Ovary (tissue), 9 donors: Measurements from ENCODE around the gene NDC80. TPM values are rescaled to one million over a fixed set of nuclear protein-coding genes. Genes with fewer than 3 reads are reported as not detected.

Experiments used
- DNase-seq, 5 donors: peaks; one replicate each; pipeline ENCODE4 v3.0.0-alpha.2; 2019 to 2020
- H3K27ac ChIP-seq, 2 donors: fragments of 200-600 bp; one replicate each; pipeline versions ENCODE4 v1.5.1 to v1.8.0; 2019 to 2022
- H3K27me3 ChIP-seq: fragments of 200-600 bp; one replicate; pipeline ENCODE4 v1.8.0; 2022
- H3K36me3 ChIP-seq: fragments of 200-600 bp; sonication (generic); one replicate; pipeline ENCODE4 v1.5.1; 2019
- H3K4me1 ChIP-seq: one replicate; pipeline ENCODE4 v1.8.1; 2013; ENCODE audit warnings: mild to moderate bottlenecking, moderate library complexity; ENCODE audit not compliant: insufficient read depth
- H3K4me3 ChIP-seq: fragments of 200-600 bp; sonication (generic); one replicate; pipeline ENCODE4 v1.5.1; 2017
- H3K9me3 ChIP-seq, 2 donors: fragments of 200-600 bp in 1 of 2; sonication (generic) in 1 of 2; one replicate each; pipeline versions ENCODE4 v1.5.1 to v1.8.1; 2013 to 2019; ENCODE audit warnings: mild to moderate bottlenecking in 1 of 2, moderate library complexity in 1 of 2
- CTCF ChIP-seq, 3 donors: fragments of 450-650 bp in 2 of 3; fragments of 200-600 bp in 1 of 3; IDR thresholded peaks; one replicate each; pipeline versions ENCODE4 v1.5.1 to v1.8.0; 2016 to 2022; ENCODE audit warnings: antibody characterized with exemption in 3 of 3, mild to moderate bottlenecking in 1 of 3
- EP300 ChIP-seq: sonication (generic); formaldehyde crosslinking; IDR thresholded peaks from one replicate; pipeline ENCODE4 v1.6.1; 2017; ENCODE audit warnings: antibody characterized with exemption
- POLR2A ChIP-seq: fragments of 450-650 bp; IDR thresholded peaks from one replicate; pipeline ENCODE4 v1.6.1; 2017; ENCODE audit warnings: antibody characterized with exemption, mild to moderate bottlenecking, moderate library complexity
- whole genome bisulfite sequencing, 3 donors: extraction: QIAGEN DNeasy Blood & Tissue Kit in 1 of 3; methylation state at CpG; one replicate each; pipeline versions ENCODE4 v1.1.5 to v1.1.7; 2013 to 2017; 5-methylcytosine and 5-hydroxymethylcytosine counted together
- intact Hi-C, 4 donors: fragments of 100-400 bp; cut with DNase I; formaldehyde crosslinking; loops; one replicate each; pipeline versions ENCODE4 v1.11.0 to v1.15.1; 2022 to 2023
- polyA plus RNA-seq, 2 donors: library from polyadenylated mRNA; stranded (reverse); fragments of 200-250 nt in 1 of 2; fragments of 350-450 nt in 1 of 2; fragmentation: Illumina TruSeq in 1 of 2; extraction: RNeasy Lipid Tissue Mini Kit (QIAGEN cat#74804) in 1 of 2; gene quantifications; one replicate each; pipeline ENCODE4 v1.2.3, GENCODE V29; 2013 to 2014
- total RNA-seq, 7 donors: library from RNA; depleted of rRNA in 2 of 7; stranded (reverse); fragments of >200 nt in 2 of 7; fragmentation: NEBNext Ultra II Directional in 3 of 7; extraction: Animal tissue kit (Norgen Biotek cat#: 25700) in 3 of 7; gene quantifications; one replicate each; pipeline versions ENCODE4 v1.1.0 to v1.2.4, GENCODE V29; 2016 to 2023
- donor health status: DM: no; HTN: no; CAD: no; lungs with moderate emphysema.
- donor health status: DM: no; HTN: no; CAD: no.
- donor health status: Bipolar disorder and iron deficiency.
- donor health status: DM: yes; HTN: yes; CAD: no.
- donor health status: DM: no; HTN: no; CAD: no.
- donor health status: DM: yes; HTN: yes; CAD: no.

The NDC80 gene
- total and polyA plus RNA-seq, 9 donors: 0.13 to 2.5 (median 0.36) TPM; not detected in 2

- 94 to 100% (median 95%) methylated on average over 2 of the region's 2 CpGs for WGBS, 3 donors
- DNase-seq: no peak
- H3K9me3 ChIP-seq: no peaks in the 10 kb centered on the region
- H3K4me3 ChIP-seq: no peak overlapping the region
- TF ChIP-seq POLR2A: no peak
- TF ChIP-seq CTCF (IDR thresholded peaks at IDR 0.05): no peak
- TF ChIP-seq EP300: no peak
- H3K27me3 ChIP-seq: no peaks in the 10 kb centered on the region
- H3K4me1 ChIP-seq: no peaks in the 10 kb centered on the region
- no peak overlapping the region for H3K27ac ChIP-seq
- H3K36me3 ChIP-seq: no peaks in the 10 kb centered on the region
- intact Hi-C loops: loop anchor here in 2 of 4 donors (10.0 kb wide), 1 partner anchor 1685 kb away; no protein-coding TSS in a partner anchor
Observed at GRCh38 chr18:2549462-2549861, 21.9 kb upstream of the NDC80 start.

- 80 to 98% (median 82%) methylated on average over 3 of the region's 3 CpGs for WGBS, 3 donors
- H3K36me3 ChIP-seq: no peaks in the 10 kb centered on the region
- H3K27me3 ChIP-seq: no peaks in the 10 kb centered on the region
- H3K4me3 ChIP-seq: no peak overlapping the region
- intact Hi-C loops: no loop called here
- no peak for TF ChIP-seq POLR2A
- no peak for TF ChIP-seq CTCF (IDR thresholded peaks at IDR 0.05)
- H3K4me1 ChIP-seq: no peaks in the 10 kb centered on the region
- no peak overlapping the region for H3K27ac ChIP-seq
- no peak for DNase-seq
- no peaks in the 10 kb centered on the region for H3K9me3 ChIP-seq
Observed at GRCh38 chr18:2551425-2551824, 19.9 kb upstream of the NDC80 start.

GRCh38 chr18:2554696-2555095, 16.7 kb upstream of the NDC80 start:
- TF ChIP-seq EP300 (no peak), POLR2A (no peak), CTCF (IDR thresholded peaks at IDR 0.05) (no peak)
- Histone ChIP-seq H3K9me3 (no peaks in the 10 kb centered on the region), H3K4me1 (no peaks in the 10 kb centered on the region), H3K27me3 (no peaks in the 10 kb centered on the region), H3K36me3 (no peaks in the 10 kb centered on the region), H3K4me3 (no peak overlapping the region), H3K27ac (no peak overlapping the region)
- no peak for DNase-seq
- intact Hi-C loops: no loop called here
- WGBS, 3 donors: 79 to 86% (median 81%) methylated on average over 4 of the region's 4 CpGs

GRCh38 chr18:2555895-2556294, 15.5 kb upstream of the NDC80 start:
- Histone ChIP-seq H3K27ac (no peak overlapping the region), H3K4me3 (no peak overlapping the region), H3K36me3 (no peaks in the 10 kb centered on the region), H3K4me1 (no peaks in the 10 kb centered on the region), H3K9me3 (no peaks in the 10 kb centered on the region), H3K27me3 (no peaks in the 10 kb centered on the region)
- intact Hi-C loops: no loop called here
- 87 to 91% (median 89%) methylated on average over 4 of the region's 4 CpGs for WGBS, 3 donors
- DNase-seq: no peak
- TF ChIP-seq CTCF (IDR thresholded peaks at IDR 0.05) (no peak), POLR2A (no peak), EP300 (no peak)

- no peaks in the 10 kb centered on the region for H3K36me3 ChIP-seq
Observed at GRCh38 chr18:2557536-2557935, 13.8 kb upstream of the NDC80 start.

More at GRCh38 chr18:2557536-2557935, 13.8 kb upstream of the NDC80 start:
- 68 to 100% (median 70%) methylated on average over 1 of the region's 1 CpG for WGBS, 3 donors
- H3K9me3 ChIP-seq: no peaks in the 10 kb centered on the region
- H3K4me3 ChIP-seq: no peak overlapping the region
- TF ChIP-seq EP300 (no peak), POLR2A (no peak), CTCF (IDR thresholded peaks at IDR 0.05) (no peak)
- DNase-seq: no peak
- intact Hi-C loops: no loop called here
- H3K27me3 ChIP-seq: no peaks in the 10 kb centered on the region
- no peak overlapping the region for H3K27ac ChIP-seq
- no peaks in the 10 kb centered on the region for H3K4me1 ChIP-seq
